GM19099 (cell line): ENCODE measurements around the gene SF3B3.

Experiments used
- POLR2A ChIP-seq: IDR thresholded peaks from 3 replicates; pipeline ENCODE4 v1.6.1; 2011; ENCODE audit warnings: low read depth; ENCODE audit not compliant: insufficient read length; ENCODE audit errors: extremely low read depth

SF3B3 gene

DNA sequence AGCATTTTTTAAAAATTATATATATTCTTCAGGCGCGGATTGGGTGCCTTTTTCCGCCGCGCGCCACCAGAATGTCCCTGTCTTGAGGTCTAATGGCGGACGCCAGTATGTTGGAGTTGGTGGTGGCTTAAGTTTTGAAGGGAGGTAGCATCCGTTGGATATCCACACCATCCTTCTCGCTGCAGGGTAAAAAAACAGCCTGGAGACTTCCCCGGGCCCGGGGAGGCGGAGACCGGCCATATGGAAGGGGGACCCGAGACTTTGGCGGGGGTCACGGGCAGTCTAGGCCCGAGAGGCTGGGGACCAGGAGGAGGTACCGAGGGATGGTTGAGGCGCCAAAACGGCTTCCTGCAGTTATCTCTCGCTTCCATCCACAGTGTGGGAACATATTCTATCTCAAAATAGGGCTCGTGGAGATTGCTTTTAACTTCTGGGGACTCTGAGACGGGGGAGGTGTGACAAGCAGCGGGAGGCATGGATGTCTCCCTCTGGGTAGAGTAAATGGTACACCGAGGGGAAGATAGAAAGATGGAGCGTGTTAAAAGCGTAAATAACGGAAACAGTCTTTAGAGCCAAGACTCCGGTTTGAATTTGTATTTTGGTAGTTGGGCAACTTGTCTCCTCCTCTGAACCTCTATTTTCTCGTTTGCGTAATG, at the start of gene SF3B3:
Gene SF3B3, plus strand, starts transcription at position 74 of the 656 bp plus-strand sequence. CDS start 2,841 bp downstream, outside the sequence.
- TF ChIP-seq POLR2A = peak; percentile 87

- TF ChIP-seq POLR2A = no peak
Observed at GRCh38 chr16:70474320-70475053, 49.1 kb upstream of the SF3B3 start.

DNA sequence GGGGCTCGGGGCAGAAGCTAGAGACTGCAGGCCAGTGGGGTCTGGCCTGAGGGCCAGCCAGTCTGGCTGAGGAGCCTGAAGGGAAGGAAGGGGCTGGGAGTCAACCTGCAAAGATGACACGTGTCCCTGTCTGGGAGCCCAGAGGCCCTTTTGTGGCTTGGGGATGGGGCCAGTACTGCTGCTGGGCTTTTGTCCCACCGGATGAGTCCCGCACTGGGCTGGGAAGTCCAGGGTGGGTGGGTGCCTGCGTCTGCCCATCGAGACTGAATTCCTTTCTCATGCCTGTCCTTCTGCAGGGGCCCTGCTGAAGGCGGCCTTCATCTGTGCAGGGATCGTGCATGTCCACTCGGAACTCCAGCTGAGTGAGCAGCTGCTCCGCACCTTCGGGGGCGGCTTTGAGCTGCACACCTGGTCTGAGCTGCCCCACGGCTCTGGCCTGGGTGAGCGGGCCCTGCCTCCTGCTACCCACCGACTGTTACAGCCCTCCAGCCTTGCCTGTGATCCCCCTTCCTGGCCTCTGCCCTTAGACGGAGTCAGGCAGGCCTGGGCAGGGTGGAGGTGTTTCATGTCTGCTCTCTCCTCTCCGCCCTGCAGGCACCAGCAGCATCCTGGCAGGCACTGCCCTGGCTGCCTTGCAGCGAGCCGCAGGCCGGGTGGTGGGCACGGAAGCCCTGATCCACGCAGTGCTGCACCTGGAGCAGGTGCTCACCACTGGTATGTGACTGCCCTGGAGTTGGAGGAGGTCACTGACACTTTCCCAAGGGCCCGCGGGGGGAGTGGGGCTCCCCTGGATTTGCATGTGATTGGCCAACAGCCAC, 48.4 kb upstream of the SF3B3 start:
- no peak for TF ChIP-seq POLR2A

GRCh38 chr16:70476272-70477020, 47.2 kb upstream of the SF3B3 start:
- TF ChIP-seq POLR2A = peak; percentile 61

- TF ChIP-seq POLR2A = no peak
Observed at GRCh38 chr16:70478169-70478568, 45.4 kb upstream of the SF3B3 start.

GRCh38 chr16:70478912-70479341, 44.7 kb upstream of the SF3B3 start:
- TF ChIP-seq POLR2A = no peak

DNA sequence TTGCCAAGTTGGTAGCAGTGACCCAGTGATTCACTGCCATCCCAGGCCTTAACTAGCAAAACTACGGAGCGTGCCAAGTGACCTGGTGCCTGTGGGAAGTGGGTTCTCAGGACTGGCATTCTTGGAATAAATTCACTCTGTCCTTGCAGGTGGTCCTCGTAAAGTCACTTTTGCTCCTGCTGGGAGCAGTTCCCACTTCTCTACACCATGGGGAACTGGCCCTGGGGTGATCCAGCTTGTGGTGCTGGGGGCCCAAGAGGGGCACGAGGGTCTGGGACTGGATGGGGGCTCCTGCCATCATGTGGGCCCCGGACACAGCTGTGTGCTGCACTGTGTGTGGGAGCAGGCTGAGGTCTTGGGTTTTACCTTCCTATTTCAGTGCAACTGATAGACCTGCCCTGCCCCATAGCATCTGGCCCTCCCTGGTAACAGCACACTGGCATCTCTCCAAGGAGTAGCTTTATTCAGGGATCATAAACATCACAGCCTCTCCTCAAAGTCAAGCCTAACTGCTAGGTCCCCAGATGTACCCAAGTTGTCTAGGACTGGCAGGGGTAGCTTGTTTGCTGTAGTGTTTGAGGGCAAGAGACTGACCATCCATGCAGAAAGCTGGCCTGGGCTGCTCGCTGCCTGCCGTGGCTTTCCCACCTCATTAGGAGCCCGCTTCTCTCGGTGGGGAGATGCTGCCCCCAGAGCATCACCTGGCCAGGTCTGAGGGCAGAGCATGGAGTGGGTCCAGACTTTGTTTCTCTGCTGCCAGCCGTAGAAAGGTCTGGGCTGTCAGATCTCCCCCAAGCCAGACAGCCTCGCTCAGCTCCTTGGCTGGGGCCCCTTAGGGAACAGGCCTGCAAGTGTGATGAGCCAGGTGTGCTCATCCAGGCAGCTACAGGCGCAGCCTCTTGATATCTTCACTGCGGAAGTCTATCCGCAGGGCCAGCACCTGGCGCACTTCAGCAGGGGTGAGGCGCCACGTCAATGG, 43.2 kb upstream of the SF3B3 start:
- no peak for TF ChIP-seq POLR2A

DNA sequence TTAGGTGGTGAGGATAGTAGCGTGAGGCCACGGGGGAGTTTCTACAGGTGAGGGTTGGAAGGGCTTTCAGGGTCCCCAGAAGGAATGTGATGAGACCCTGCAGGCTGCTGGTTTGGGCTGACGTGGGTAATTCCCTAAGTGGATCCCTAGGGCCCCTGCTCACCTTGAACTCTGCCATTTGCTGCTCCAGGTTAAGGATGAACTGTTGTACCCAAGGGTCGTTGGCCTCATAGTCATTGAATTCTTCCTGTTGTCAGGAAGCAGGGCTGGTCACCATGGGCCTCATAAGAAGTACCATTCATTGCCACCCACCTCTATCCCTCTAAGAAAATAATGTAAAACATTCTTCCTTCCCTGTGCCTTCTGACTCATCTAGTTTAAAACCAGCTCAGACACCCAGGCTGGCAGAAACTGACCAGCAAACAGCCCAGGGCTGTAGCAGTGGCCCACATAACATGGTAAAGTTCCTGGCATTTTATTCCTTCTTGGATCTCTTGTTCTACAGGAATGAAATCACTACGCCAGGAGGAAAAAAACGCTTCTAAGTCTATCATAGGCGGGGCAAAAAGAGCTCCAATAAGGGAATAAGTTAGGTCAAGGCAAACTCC, 41.6 kb upstream of the SF3B3 start:
- TF ChIP-seq POLR2A = no peak

DNA sequence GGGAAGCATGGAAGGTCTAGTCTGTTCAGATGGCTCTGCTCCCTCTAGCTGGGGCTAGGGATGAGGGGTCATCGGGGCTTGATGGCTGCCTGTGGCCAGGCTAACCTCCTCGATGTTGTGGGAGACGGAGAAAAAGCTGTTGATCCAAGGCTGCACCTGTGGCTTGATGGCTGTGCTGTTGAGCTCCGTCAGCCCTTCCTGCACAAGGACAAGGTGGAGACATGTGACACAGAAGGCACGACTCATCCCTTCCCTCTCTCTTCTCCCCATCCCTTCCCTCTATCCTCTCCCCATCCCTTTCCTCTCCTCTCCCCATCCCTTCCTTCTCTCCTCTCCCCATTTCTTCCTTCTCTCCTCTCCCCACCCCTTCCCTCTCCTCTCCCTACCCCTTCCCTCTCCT, 41.0 kb upstream of the SF3B3 start:
- no peak for TF ChIP-seq POLR2A

- peak; percentile 18 for TF ChIP-seq POLR2A
Observed at GRCh38 chr16:70483426-70483825, 40.2 kb upstream of the SF3B3 start.

- no peak for TF ChIP-seq POLR2A
Observed at GRCh38 chr16:70484867-70485266, 38.7 kb upstream of the SF3B3 start.

- TF ChIP-seq POLR2A = no peak
Observed at GRCh38 chr16:70490261-70490660, 33.4 kb upstream of the SF3B3 start.

GRCh38 chr16:70493802-70494201, 29.8 kb upstream of the SF3B3 start:
- TF ChIP-seq POLR2A = no peak
